ENCODE measurements around the gene AP3M1.

GRCh38 chr10:74071157-74071556, 79.5 kb downstream of the AP3M1 start:
- TF ChIP-seq CTCF (IDR thresholded peaks at IDR 0.05), result no peak
- no peak for TF ChIP-seq POLR2A (IDR thresholded peaks at IDR 0.05)
